NCI-H2196 (cell line): ENCODE results near the gene MINDY3.

Source experiments
- DNase-seq: peaks from one replicate; lab custom pipeline; 2025; ENCODE audit not compliant: unreplicated experiment; lab: John Stamatoyannopoulos, UW

MINDY3 gene

DNA sequence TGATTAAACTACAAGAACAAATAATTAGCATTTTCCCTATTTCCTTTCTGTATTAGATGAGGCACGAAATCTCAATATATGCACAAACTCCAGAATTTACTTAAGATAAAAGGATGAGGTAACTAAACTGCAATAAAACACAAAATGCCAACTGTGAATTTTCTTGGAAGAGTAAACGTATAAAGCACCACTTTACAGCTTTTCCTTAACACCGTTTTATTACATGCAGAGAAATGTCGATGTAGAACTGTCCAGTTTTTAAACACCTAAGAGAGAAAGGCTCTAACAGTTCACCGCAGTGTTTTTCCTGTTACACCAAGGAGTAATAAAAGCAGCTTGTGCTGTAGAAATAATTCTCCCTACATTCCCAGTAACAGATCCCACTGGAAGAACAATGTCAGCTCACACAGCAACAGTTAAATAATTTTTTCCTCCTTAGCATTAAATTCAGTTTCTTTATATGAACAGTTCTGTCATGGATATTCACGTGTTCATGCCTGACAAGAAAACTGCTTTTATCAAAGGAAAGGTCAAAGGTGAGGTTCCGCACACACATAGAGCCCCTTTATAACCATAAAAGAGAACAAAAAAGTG lies 52.0 kb downstream of the MINDY3 start:
- no peak for DNase-seq

GRCh38 chr10:15805395-15806058 lies 54.8 kb downstream of the MINDY3 start:
- DNase-seq = no peak

DNA sequence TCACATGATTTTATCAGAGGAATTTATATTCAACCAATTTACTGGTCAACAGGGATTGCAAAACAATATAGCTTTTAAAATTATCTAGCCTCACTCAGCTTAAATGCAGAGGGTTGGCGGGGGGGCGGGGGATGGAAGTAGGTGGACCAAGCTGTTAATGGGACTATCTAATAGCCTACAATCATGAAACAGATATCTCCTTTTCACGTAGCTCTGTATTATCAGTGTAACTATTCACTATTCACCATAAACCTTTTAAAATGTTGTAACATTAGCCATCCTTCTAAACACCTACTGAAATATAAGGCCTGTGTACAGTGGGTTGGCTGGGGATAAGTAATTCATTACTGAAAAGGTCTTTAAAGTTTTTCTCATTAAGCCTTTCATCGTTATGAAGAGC lies 56.2 kb downstream of the MINDY3 start:
- no peak for DNase-seq

GRCh38 chr10:15802375-15802949 lies 57.8 kb downstream of the MINDY3 start:
- DNase-seq = no peak

DNA sequence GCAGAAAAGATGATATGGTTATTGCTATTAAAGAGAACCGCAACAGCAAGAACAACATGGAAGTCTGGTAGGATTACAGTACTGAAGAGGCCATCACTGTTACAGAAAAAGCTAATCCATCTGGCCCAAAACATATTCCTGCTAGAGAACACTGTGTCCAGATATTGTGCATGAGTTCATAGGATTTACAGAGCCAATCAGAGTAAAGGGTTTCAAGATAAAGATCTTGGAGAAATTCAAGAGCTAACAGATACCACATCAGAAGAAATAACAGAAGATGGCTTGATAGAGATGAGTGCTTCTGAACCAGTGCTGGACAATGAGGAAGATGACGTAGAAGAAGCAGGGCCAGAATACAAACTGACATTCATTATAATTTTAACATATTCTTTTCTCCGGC lies 58.7 kb downstream of the MINDY3 start:
- DNase-seq = no peak

DNA sequence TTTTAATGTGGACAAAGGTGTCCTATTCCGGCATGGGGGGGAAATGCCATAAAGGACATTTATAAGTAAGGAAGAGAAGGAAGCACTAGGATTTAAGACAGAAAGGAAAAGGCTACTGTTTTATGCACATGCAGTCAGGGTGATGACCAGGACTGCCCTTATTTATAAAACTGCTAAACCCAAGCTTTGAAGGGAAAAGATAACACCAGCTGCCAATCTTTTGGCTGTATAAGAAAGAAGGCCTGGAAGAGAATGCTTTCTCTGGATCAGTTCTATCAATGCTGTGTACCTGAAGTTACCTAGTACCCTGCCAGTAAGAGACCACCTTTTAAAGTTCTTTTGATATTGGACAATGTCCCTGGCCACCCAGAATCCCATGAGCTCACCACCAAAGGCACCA lies 59.2 kb downstream of the MINDY3 start:
- DNase-seq = no peak

- DNase-seq = no peak
These were observed 63.0 kb downstream of the MINDY3 start for GRCh38 chr10:15797346-15797745.

- DNase-seq = no peak
These were observed 63.5 kb downstream of the MINDY3 start for GRCh38 chr10:15796762-15797161.

- no peak for DNase-seq
These were observed 64.1 kb downstream of the MINDY3 start for GRCh38 chr10:15796098-15796759.

- no peak for DNase-seq
These were observed 65.1 kb downstream of the MINDY3 start for GRCh38 chr10:15795036-15795792.

DNA sequence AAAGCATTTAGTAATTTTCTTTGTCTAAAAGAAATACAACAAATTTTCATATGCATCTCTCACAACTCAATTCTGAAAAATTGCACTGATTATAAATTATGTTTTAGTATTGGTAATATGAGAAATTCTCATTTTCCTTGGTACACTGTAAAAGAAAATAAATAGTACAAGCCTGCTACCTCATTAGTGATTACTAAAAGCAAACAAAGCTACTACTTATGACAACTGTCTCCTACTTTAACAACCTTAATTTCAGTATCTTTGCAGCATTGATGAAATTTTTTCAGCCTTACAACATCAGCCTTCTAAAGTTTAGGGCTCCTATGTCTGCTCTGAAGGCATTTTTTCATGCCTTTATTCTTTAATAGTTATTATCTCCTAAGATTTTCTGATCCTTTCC lies 65.7 kb downstream of the MINDY3 start:
- no peak for DNase-seq

DNA sequence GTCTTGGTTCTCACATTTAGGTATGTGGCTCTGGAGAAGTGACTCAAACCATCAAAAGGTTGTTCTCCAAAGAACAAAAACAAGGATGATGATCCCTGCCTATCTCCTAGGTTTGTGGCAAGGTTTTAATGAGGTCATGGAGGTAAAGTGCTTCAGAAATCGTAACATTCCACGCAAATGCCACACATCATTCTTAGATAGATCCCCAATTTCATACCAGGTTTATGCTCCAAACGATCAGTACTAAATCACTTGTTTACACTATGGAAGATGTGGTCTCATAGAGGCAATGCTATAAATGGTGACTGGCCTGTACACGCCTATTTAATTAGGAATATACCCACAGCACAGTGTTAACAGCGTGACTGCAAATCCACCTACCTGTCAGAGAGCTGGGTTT lies 66.6 kb downstream of the MINDY3 start:
- DNase-seq = no peak

- DNase-seq = no peak
These were observed 67.5 kb downstream of the MINDY3 start for GRCh38 chr10:15792777-15793176.

DNA sequence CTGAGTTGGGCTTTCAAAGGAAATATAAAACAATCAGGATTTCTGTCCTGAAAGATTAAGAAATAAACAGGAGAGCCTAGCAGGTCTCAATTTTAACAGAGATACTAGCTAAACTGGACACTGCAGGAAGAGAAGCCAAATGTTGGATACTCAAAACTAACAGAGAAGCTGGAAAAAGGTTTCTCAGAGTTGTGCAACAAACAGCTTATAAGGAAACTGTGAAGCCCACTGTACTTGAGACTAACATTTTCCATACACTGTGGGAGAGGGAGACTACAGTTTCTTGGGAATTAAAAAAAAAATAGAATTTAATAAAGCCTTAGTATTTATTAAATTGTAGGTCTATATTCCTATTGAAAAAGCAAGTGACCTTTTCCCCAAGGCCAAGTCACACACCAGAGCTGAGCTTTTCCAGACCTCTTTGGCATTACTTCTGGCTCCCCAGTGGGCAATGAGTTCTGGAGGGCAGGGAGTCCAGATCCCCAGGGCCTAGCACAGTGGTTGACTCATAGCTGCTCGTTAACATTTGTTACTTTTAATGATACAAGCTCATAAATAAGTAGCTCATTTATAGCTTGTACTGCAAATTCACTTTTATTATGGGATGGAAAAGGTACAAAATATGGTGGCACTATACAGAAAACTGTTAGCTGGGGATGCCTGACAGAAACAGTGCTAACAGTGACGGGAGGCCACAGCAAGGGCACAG lies 68.3 kb downstream of the MINDY3 start:
- no peak for DNase-seq

- no peak for DNase-seq
These were observed 70.3 kb downstream of the MINDY3 start for GRCh38 chr10:15789793-15790525.

- no peak for DNase-seq
These were observed 72.9 kb downstream of the MINDY3 start for GRCh38 chr10:15787426-15787825.

GRCh38 chr10:15784662-15785300 lies 75.5 kb downstream of the MINDY3 start:
- no peak for DNase-seq

DNA sequence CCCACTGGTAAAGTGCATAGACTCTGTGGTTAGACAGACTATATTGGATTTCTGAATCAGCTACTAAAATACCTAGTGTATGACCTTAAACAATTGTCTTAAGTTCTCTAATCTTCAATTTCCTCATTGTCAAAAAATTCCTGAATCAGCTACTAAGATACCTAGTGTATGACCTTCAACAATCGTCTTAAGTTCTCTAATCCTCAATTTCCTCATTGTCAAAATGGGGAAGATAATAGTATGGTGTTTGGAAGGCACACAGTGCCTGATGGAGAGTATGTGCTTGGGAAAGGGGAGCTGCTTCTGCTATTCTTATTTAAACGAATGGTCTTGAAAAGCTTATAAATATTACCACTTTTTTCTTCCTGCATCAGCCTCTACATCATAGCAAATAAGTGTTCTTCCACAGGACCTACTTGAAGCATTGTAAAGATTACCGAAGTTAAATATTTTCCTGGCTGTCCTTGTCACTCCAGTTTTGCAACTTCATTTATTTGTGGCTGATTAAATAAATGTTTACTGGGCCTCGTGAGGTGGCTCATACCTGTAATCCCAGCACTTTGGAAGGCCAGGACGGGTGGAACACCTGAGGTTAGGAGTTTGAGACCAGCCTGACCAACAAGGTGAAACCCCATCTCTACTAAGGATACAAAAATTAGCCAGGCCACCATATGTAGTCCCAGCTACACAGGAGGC lies 76.2 kb downstream of the MINDY3 start:
- no peak for DNase-seq

- no peak for DNase-seq
These were observed 77.5 kb downstream of the MINDY3 start for GRCh38 chr10:15782851-15783250.
